ENCODE results near the gene CCS.
"Not testable (repeated sequence)": the region's sequence is repeated elsewhere in the genome, so short reads cannot be mapped to it uniquely, and the experiment has no call there.

The CCS gene

GRCh38 chr11:66631883-66632282, 38.9 kb downstream of the CCS start:
- no peak for DNase-seq

DNA sequence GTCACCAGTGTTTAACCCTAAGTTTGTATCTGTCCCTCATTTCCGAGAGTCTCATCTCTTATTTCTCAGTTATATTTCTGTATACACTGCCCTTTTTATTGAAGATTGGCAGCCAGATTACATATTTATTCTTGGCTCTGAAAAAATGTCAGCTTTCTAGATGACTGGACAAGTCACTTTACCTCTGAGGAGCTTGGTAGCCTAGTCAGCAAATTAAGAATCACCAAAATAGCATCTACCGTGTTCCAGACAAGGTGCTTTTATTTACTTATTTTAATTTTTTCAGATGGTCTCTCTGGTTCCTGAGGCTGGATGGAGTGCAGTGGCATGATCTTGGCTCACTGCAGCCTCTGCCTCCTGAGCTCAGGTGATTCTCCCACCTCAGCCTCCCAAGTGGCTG, 40.0 kb downstream of the CCS start:
- no peak for DNase-seq

DNA sequence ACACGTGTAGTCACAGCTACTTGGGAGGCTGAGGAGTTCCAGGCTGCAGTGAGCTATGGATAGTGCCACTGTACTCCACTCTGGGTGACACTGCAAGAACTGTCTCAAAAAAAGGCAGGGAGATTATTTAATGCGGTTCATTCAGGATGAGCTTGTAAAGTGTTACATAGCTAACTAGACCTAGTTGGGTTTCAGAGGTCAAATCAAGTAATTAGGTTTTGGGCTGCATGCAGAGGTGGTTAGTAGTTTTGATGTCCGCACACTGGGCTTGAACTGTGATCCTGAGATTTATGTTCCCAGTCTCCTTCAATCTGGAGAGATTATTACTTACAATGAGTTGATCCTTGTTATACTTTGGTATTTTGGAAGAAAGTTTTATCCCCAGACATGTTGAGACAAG, 43.4 kb downstream of the CCS start:
- DNase-seq = no peak

GRCh38 chr11:66637557-66638176, 44.7 kb downstream of the CCS start:
- no peak for DNase-seq

DNA sequence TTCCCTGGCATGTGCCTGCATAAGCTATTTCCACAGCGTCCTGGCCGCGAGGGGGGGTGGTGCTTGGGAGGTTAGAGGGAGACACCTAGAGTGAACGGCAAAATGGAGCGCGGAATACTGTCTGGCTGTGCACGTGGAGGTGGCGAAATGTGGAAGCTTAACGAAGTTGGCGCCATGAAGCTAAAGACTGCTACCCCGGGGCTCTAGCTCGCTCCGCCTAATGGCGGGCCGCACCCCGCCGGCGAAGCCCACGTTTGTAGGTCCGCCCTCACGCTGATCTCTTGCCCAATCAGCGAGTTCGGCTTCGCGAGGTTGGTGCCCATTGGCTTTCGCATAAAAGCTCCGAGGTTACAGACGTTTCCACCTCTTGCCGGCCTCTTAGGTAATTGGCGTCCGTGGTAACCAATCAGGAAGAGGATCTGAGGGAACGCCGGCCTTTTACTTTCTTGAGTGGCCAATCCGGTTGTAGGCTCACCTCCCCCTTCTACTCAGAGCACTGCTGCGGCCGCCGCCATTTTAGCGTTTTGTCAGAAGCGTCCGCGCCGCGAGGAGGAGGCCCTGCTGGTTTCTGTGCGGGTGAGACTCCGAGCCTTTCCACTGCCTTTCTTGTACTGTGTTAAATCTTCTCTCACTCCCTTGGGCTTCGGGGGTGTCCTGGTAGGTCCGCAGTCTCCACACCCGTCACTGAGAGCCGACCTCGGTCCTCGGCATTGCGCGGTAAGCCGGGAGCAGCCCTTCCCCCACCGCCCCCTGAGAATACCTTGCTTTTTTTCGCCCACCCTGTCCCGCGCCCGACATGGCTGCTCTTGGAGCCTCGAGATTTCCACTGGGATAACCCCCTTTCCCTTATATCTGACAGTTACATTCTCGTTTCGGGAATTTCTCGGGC, 45.4 kb downstream of the CCS start, which contains the start of gene RBM4:
Gene RBM4 (plus strand): TSS at position 527 of the 889 bp plus-strand sequence. CDS start 1,009 bp downstream, outside the sequence.
- DNase-seq = peak; percentile 99

- peak; percentile 51 for DNase-seq
Measured at GRCh38 chr11:66639066-66639813, 46.3 kb downstream of the CCS start.

DNA sequence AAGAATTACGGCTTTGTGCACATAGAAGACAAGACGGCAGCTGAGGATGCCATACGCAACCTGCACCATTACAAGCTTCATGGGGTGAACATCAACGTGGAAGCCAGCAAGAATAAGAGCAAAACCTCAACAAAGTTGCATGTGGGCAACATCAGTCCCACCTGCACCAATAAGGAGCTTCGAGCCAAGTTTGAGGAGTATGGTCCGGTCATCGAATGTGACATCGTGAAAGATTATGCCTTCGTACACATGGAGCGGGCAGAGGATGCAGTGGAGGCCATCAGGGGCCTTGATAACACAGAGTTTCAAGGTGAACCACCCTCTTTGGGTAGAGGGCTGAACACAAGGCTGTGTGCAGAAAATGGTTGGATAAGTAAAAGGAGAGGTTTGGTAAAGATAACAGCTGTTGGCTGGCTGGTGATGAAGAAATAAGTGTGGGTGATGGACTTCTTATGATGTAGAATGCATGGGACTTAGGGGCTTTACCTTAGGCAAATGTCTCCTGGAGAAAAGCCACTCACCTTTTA, 46.9 kb downstream of the CCS start:
- DNase-seq = not testable (repeated sequence)

DNA sequence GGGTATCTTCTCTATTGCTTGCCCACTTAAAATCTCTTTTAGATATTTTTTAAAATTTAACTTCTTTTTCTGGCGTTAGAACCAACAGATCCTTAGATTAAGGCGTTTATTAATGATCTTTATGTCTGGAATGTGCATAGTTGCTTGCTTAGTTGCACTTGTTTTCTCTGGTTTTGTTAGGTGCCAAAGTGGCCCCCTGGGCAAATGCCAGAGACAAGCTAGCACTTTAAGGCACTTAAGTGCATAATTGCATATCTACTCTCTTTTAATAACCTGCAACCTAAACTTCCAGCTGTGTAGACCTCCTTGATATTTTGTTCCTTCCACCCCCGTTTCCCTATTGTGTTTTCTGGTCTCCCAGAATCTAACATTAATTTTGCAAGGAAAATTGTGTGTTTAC, 48.8 kb downstream of the CCS start:
- DNase-seq = no peak

DNA sequence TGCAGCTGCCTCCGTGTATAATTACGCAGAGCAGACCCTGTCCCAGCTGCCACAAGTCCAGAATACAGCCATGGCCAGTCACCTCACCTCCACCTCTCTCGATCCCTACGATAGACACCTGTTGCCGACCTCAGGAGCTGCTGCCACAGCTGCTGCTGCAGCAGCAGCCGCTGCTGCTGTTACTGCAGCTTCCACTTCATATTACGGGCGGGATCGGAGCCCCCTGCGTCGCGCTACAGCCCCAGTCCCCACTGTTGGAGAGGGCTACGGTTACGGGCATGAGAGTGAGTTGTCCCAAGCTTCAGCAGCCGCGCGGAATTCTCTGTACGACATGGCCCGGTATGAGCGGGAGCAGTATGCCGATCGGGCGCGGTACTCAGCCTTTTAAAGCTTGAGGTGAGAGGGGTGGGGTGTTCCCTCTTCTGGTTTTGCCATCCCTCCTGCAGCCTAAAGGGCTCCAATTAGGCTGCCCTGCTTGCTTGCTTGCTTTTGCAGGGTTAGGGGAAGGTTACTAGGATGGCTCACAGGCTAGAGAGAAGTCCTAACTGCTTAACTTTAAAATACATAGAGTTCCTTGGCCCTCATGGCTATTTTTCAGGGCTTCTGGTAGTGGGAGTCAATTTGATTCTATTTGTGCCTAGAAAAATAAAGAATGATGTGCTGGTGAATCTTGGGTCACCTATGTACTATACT, 50.9 kb downstream of the CCS start:
- no peak for DNase-seq

GRCh38 chr11:66646828-66647227, 53.8 kb downstream of the CCS start:
- no peak for DNase-seq

DNA sequence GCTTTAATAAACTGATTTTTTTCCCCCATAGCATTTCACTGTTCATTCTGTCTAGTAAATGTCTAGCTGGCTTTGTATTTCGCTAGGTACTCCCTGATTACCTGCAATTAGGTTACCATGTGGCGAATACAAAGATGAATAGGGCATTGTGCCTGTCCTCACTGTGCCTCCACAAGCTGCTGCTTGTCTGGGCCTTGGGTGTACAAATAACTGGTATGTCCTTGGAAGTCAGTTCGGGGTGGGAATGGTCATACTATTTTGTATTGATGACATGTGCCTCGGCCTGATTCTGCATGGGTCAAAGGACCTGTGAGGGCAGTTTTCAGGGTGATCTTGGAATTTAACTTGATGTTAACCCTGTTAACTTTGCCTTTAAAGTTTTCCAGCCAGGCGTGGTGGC, 56.9 kb downstream of the CCS start:
- no peak for DNase-seq

DNA sequence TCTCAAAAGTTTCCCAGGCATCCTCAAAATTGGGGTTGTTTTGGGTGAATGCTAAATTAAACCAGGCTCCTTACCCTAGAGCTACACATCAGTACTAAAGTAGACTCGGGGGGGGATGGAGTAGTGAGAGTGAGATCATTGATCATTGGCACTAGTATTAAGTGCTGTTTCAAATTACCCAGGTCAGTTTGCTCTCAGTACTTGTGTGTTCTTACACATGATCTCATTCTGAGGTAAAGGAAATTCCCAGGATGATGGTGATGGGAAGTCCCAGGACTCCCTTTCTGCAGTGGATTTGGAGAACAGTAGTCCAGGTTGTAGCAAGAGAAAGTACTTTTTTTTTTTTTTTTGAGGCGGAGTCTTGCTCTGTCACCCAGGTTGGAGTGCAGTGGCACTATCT, 58.0 kb downstream of the CCS start:
- DNase-seq = no peak

DNA sequence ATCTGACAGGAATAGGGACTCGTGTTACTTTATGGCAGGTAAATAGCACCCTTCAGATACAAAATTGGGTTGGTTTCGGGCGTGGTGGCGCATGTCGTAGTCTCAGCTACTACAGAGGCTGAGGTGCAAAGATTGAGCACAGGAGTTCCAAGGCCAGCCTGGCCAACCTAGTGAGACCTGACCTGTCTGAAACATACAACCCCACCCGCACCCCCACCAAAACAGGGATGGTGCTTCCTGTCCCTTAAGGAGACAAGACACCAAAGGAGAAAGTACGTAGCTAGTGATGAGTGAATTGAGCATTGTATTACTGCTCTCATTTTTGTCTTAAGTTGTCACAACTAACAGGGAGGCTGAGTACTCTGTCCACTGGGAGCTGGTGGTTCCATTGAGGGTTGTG, 59.7 kb downstream of the CCS start:
- no peak for DNase-seq

- DNase-seq = no peak
Measured at GRCh38 chr11:66653123-66653522, 60.1 kb downstream of the CCS start.

Measured in femur (tissue), 1 donor.